HuH-7.5 (cell line): ENCODE results near the gene SEMA6C.
A peak's percentile ranks its signal among the peaks of the same experiment; 100 is the strongest.

ENCODE experiments used
- DNase-seq: peaks from one replicate; pipeline ENCODE4 v3.0.0; 2011; ENCODE audit warnings: low spot score

Gene SEMA6C

GRCh38 chr1:151158326-151158725, 11.9 kb upstream of the SEMA6C start:
- no peak for DNase-seq

DNA sequence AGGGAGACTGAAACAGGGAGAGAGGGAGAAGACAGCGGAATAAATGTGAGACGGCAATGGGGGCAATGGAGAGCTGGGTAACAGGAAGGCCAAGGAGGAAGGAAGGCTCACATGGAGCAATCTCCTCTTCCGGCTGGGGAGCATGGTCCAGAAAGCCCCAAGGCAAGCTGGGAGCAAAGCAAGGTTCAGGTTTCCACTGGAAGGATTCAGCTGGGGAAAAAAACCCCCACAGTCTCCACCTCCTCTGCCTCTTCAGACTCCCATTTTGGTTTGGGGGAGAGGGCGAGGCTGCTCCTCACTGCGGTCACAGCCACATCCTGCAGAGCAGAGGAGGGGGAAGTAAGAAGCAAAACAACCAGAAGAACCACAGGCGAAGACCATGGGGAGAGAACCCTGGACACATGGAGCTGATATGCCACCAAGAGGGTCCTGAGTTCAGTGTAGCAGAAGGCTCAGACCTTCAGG, 10.7 kb upstream of the SEMA6C start:
- DNase-seq, result no peak

DNA sequence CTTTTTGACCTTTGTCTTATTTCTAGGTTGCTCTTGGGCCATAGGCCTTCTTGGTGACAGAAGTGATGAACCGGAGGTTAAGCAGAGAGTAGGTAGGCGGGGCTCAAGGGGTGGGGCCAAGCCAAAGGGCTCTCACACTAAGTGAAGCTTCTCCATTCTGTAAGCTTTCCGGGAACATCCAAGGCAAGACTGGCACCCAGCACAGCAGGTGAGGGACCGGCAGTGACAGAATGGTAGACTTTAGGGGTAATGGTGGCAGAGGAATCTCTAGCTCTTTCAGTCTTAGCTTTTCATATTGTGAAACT, 10.0 kb upstream of the SEMA6C start, which contains the start of gene TNFAIP8L2:
Gene TNFAIP8L2, plus strand, starts transcription at position 135 of the 305 bp plus-strand sequence. CDS start 2,049 bp downstream, outside the sequence.
- no peak for DNase-seq

DNA sequence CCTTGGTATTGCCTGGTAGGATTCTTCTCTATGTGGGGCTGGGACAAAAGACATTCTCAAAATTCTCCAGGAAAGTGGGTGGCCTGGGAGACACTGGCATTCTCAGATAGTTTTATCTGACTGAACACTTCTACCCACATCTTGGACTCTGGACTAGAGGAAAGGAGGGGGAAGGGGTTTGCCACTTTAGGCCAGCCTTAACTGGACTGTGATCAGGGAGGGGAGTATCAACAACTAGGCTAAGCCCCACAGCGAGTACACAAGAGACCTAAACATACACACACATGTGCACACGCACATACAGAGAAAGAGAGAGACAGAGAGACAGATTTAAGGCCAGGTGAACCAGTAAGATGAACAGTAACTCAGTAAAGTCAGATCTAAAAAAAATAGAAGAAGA, 1.2 kb upstream of the SEMA6C start:
- no peak for DNase-seq

DNA sequence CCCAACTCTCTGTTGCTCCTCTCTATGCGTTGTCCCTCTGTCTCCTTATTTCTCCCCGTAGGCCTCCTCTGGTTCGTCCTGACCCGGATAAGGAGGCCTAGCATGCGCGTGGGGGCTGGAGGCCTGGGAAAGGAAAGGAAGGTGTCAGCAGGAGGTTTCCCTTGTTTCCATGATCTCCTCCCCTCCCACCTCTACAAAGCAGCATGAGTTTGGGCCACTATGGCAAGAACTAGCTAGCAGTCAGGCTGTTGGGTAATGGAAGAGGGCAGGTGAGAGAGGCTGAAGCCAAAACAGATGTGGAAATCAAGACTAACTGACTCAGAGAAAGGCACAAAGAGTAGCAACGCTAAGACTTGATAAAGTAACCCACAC, 687 bp upstream of the SEMA6C start:
- no peak for DNase-seq

DNA sequence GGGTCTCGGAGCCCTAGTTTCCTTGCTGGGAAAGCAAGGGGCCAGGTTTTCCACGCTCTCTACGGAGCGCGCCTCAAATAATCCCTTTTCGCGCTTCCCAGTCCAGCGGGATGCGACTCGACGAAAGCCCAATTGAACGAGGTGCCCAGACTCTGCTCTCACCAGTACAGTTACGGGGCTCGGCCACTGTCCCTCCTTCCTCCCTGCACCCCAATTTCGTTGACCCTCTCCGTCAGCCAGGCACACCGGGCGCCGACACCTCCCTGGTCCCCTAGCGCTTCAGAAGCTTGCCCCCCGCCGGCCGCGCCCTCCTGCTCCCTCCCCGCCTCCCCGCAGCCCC, 389 bp downstream of the SEMA6C start:
- no peak for DNase-seq

DNA sequence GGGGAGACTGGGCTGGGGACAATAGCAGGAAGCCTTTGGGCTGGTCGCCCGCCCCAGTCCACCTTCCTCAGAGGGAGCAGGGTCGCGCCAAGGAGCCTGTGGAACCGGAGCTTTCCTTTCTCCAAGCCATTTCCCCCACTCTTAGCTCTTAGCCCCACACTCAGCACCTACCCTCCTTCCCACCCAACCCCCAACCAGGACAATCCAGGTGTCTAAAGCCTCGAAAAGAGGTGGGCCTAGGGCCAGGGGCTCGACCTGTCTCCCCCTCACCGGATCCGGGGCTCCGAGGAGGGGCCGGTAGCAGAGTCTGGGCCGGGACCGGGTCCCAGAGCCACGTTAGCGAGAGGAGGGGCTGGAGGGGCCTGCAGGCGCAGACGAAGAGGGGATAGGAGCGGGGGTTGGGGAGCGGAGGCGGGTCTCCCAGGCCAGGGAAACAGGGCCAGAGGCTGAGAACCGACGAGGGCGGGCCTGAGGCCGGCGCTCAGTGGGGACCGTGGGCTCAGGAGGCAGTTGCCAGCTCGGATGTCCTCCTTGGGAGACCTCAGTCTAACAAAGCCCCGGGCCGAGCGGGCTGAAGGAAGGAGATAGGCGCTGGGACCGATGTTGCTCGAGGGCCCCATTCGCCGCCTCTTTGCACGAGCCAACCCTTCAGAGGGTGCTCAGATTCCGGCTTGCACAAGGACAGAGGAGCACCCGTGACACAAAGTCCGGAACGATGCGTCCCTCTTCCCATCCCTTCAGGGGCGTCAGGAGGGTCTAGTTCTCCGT, 943 bp downstream of the SEMA6C start:
- no peak for DNase-seq

DNA sequence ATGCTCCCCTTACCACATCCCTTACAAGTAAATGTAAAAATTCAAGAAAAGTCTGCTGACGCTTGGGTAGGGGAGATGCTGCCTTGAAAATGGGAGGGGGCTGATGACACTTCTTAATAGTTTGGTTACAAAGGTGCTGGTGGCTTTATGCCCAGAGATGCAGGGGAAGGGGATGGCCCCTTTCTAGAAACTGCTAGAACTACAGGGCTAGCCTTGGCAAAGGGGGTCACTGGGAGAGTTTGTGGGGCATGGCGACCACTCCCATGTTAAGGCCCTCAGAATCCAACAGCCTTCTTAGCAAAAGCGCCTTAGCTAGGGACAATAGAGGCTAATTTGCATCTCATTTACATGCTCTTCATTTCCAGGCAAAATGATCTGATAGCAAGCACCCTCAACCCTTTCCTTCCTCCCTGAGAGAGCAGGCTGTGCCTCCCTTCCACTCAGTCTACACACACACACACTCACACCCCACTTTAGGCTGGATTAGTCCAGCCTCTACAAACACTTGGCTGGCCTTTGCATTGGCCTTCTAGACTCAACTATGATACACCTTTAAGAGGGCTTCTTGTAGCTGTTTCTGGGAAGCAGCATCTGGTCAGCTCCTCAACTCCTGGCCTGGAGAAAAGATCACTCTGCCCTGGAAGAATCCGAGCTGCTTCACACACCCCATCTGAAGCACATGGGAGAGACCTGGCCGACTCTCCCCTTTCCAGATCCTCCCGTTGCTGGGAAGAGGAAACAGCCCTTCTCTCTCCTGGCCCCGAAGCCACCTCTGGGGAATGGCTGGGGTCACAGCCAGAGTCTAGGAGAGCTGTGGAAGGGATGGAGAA, 1.7 kb downstream of the SEMA6C start:
- no peak for DNase-seq

GRCh38 chr1:151143986-151144385, 2.4 kb downstream of the SEMA6C start:
- no peak for DNase-seq

GRCh38 chr1:151143057-151143435, 3.4 kb downstream of the SEMA6C start:
- DNase-seq, result no peak

DNA sequence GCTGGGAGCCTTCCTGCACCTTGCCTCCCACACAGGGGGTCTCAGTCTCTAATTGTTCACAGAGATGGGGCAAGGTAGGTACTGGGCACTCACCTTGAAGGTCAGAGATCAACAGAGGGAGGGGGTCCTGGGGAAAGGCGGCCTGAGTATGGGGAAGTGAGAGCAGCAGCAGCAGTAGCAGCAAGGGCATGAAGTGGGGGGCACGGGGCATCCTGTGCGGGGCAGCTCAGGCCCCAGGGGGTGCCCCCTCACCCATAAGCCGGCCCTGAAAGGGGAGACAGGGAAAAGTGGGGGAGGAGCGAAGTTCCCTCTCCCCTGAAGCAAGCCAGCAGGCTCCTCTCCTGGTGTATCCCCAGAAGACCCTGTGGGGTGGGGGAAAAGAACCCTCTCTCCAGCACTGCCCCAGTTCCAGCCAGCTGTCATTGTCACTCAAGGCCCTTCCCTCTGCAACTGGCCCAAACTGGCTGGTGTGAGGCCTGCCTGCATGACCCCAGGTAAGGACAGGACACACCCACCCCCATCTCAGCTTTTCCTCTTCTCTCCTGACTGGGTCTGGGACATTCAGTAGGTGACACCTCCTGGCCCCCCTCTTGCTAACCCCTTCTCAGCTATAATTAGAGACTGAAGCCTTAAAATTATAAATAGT, 3.9 kb downstream of the SEMA6C start:
- no peak for DNase-seq

DNA sequence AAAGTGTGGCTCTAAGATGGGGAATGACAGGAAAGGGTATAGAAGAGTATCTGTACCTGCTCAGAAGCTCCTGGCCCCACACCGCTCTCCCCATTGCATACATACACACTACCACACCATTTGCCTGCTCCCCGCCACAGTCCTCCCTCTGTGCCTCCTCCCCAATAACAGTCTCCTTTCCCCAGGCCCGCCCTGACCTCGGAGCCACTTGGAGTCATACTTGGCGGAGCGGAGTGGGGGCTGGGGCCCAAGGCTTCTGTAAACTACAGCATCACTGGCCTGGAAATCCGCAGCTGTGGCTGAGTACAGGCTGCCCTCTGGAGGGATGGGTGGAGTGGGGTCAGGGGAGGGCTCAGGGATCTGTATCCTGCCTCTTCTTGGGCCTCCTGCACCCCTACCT, 8.6 kb downstream of the SEMA6C start:
- DNase-seq, result no peak

DNA sequence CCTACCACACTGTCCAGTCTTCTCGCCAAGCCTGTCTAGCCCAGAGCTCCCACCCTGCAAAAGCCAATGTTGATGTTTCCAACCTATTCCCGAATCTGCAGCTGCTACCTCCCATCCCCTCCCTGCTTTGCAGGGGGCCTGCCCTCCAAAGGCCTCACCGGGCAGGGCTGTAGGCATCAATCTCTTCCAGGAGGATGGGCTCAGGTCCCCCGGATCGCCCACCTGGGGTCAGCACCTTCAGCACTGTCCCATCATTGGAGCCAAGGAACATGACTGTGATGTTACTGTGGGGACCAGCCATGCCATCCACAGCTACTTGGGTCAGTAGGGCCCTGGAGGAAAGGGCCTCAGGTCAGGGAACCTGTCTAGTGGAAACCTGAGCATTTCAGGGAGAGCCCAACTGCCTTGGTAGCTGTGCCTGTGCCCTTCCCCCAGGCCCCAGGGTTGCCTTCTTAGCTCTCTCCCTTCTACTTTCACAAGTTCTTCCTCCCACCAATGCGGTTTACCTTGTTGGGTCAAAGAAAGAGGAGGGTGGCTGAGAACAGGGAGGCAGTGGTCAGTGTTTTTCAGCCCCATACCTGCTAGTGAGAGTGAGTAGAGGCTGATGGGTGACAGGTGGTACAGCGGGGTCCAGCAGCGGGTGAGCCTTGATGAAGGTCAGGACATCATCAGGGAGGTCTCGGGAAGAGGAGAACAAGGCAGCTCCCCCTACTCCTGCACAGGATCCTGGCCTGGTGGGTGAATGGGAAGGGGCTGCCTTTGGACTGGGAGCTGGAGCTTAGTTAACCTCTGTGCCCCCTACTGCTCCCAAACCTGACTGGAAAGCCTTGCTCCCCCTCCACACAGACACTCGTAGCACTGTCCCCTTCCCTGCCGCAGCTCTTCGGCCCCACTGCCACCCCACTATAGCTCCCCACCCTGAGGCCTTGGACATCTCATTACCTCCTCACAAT, 10.7 kb downstream of the SEMA6C start:
- DNase-seq, result peak; percentile 42

DNA sequence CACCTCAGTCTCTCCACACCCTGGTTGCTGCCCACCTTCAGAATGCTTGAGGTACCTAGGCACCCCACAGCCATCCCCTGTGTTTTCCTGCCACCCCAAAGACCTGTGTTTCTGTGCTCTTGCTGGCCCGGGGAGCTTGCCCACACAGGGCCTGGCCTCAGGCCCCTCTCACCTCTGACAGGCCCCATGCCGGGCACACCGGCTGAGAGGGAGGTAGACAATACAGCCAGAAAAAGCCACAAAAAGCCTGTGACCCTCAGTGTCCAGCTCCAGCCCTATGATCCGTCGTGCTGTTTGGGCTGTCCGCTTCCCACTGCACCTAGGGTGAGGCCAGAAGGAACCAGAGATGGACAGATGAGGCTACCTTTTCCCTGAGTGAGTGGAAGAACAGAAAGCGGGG, 11.4 kb downstream of the SEMA6C start:
- no peak for DNase-seq

DNA sequence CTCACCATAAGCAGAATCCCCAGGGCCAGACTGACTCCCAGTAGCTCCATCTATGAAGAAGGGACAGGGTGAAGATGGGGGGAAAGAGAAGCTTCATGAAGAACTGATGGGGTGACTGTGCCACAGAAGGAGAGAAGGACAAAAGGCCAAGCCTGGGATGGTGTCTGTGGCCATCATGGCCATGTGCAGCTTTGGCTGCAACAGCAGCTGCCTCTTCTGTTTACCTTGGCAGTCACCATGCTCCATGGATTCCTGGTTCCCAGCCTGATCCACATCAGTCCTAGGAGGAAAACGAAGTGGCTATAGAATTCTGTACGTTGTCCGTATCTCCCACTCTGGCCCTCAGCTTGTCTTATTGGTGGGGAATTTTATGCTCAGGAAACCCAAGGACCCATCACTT, 12.0 kb downstream of the SEMA6C start:
- peak; percentile 6 for DNase-seq

GRCh38 chr1:151133018-151133806, 13.2 kb downstream of the SEMA6C start:
- DNase-seq, result peak; percentile 7

- DNase-seq, result peak; percentile 4
Measured at GRCh38 chr1:151132335-151133017, 14.0 kb downstream of the SEMA6C start.

GRCh38 chr1:151131701-151132334, 14.6 kb downstream of the SEMA6C start:
- DNase-seq, result peak; percentile 3

DNA sequence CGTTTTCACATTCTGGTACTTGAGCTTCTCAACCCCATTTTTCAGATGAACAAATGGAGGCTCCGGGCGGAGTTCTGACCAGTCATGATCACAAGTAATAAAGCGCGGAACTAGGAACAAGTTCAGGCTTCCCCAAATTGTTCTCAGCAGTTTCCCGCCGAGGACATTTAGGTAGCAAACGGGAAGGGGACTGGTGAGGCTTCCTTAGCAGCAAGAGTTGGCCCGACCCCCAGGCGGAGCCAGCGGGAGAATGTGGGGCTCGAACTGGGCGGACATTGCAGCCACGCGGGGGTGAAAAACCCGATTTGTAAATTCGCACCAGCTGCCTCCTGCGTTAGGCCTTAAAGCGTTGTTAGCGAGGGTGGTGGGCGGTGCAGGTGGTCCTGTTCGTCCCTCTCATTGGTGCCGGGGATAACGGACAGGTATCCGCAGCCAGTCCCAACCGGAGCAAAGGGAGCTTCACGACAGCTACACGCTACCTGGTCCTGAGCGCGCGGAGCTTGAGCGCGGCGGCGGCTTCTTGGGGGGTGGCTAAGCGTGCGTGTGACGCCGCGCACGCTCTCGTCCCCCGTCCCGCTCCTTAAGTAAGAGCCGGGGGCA, 15.3 kb downstream of the SEMA6C start:
- peak; percentile 10 for DNase-seq

DNA sequence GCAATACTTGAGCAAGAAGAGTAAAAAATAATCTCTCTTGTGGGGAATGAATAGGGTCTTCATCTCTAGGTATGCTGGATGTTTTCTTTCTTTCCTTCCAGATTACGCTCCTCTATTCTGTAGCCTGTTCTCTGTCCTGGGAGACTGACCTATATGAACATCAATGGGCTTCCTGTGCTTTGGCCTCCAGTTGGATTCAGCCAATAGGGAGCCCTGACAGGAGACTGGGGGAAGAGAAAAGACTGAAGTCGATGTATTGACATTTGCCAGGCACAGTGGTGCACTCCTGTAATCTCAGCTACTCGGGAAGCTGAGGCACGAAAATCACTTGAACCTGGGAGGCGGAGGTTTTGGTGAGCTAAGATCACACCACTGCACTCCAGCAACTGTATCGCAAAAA, 17.6 kb downstream of the SEMA6C start:
- peak; percentile 10 for DNase-seq
